A549 (cell line): ENCODE data around the gene ANKFN1.

Experiments
- CTCF ChIP-seq: fragments of >200 bp; sonication (Bioruptor Twin); formaldehyde crosslinking; IDR thresholded peaks from 3 replicates; pipeline ENCODE4 v1.5.1; 2016
- ESRRA ChIP-seq: fragments of 150-350 bp; IDR thresholded peaks from 2 replicates; pipeline ENCODE4 v1.6.1; 2014; ENCODE audit warnings: mild to moderate bottlenecking, low read length, borderline replicate concordance
- HDAC2 ChIP-seq: fragments of 200-600 bp; sonication (generic); IDR thresholded peaks from 2 replicates; pipeline ENCODE4 v1.6.1; 2016
- PHF8 ChIP-seq: fragments of 200-600 bp; sonication (generic); IDR thresholded peaks from 2 replicates; pipeline ENCODE4 v1.6.1; 2016; ENCODE audit warnings: low read depth, mild to moderate bottlenecking, antibody characterized with exemption, moderate library complexity, borderline replicate concordance
- RAD21 ChIP-seq, 2 experiments: fragments of >200 bp in 1 of 2; sonication (Bioruptor Twin) in 1 of 2; formaldehyde crosslinking in 1 of 2; IDR thresholded peaks in 1 of 2; conservative IDR thresholded peaks in 1 of 2; 2 replicates in 1 of 2; 3 replicates in 1 of 2; pipeline ENCODE4 v1.6.1; 2012 to 2018; ENCODE audit warnings: inconsistent platforms in 1 of 2

- TF ChIP-seq PHF8: no peak
- TF ChIP-seq HDAC2: no peak
- no peak for TF ChIP-seq CTCF
- TF ChIP-seq ESRRA: no peak
- TF ChIP-seq RAD21 (conservative IDR thresholded peaks at IDR 0.05 in 1 of 2, IDR thresholded peaks at IDR 0.05 in 1 of 2): no peak
These were observed 21.8 kb upstream of the ANKFN1 start for GRCh38 chr17:56131431-56131830.
